Germinal center (tissue), 1 donor: ENCODE measurements around the gene COASY.

Experiments used
- DNase-seq: peaks from one replicate; pipeline ENCODE4 v3.0.0; 2012; ENCODE audit warnings: mixed read lengths, low spot score

COASY gene

DNA sequence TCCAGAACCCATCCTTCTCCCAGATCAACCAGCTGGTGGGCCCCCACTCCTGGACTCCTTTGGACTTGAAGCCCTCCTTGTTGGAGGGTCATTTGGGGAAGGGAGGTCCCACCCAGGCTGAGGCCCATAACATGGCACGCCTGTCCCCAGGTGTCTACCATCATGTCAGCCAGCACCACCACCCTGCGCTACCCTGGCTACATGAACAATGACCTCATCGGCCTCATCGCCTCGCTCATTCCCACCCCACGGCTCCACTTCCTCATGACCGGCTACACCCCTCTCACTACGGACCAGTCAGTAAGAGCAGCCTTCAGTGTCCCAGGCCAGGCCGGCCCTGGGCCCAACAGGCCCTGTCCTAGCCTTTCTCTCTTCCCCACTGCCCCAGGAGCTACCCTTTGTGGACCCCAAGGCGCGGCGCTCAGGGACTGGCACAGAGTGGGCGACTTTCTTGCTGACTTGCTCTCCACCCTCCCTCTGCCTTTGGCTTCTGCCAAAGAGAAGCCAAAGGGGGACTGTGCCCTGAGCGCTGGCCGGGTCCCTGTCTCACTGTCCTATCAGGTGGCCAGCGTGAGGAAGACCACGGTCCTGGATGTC lies 51.8 kb downstream of the COASY start:
- DNase-seq: no peak
